CD4-positive, alpha-beta T cell treated with Interleukin-17A for 4 hours (primary cell): Measurements from ENCODE around the gene MICU1.
"Not testable (repeated sequence)": the region's sequence is repeated elsewhere in the genome, so short reads cannot be mapped to it uniquely, and the experiment has no call there.

ENCODE experiments used
- DNase-seq: peaks from one replicate; pipeline ENCODE4 v3.0.0-alpha.2; 2020; ENCODE audit warnings: mixed read lengths

Gene MICU1

DNA sequence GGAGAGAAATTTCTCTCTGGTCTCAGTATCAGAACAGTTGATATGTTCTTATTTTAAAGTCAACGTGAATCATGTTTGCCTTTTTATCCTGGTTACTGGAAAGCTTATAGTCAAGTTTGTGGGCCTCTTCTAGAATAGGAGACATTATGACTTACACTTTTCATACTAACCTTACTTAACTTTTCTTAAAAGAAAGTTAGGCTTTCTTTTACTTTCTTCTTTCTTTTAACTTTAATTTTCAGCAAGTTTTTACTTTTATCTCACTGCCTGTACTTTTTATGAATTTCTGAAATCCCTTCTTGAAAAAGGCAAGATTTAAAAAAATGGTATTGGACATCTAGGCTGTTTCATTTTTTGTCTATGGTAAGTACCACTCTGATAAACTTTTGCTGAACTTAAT, 195.9 kb downstream of the MICU1 start:
- no peak for DNase-seq

DNA sequence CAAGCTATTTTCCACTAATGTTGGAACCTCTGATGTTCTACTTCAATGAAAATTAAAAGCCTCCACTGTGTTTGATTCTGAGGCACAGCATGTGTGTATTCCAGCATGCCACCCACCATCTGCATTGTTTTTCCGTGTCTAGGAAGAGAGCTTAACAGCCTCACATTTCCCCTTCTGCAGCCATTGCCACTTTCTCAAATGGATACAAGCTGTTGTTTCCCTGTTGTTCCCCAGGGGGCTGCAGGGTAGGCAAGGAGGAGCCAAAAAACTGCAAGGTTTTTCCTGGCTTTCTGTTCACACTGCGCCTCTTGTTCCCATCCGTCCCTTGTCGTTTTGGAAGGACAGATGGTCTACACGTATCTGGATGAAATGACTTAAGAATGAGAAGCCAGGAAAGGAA, 198.9 kb downstream of the MICU1 start:
- no peak for DNase-seq

DNA sequence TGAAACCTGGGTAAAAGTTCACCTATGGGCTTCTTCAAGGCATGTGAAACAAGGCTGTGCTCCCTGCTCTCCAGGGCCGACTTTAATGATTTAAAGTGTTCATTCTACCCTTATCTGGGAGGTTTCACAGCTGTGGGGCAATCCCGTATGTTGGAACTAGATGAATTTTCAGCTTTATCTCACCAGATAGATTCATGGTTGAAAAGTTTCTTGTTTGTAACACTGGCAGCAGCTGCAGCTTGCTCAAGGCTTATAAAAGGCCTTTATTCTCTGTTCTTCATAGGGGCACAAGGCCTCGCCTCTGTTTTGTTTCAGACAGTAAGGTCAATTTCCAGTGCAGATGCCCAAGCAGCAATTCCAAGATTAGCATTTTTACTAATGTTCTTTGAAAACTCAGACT, 200.7 kb downstream of the MICU1 start:
- DNase-seq: no peak

DNA sequence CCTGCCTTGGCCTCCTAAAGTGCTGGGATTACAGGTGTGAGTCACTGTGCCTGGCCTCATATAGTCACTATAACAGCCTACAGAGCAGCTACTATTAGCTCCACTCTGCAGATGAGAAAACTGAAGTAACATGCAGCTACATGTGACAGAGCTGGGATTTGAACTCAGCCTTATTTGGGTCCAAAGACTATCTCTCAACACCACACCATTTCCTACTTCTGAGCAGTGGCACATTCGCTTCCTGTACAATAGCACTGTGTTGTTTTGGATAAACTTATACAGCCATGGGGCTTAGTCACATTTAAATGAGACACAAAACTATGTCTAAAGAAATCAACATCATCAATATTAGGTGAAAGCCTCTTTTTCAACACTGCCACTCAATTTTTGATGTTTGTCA, 201.3 kb downstream of the MICU1 start:
- DNase-seq: no peak

DNA sequence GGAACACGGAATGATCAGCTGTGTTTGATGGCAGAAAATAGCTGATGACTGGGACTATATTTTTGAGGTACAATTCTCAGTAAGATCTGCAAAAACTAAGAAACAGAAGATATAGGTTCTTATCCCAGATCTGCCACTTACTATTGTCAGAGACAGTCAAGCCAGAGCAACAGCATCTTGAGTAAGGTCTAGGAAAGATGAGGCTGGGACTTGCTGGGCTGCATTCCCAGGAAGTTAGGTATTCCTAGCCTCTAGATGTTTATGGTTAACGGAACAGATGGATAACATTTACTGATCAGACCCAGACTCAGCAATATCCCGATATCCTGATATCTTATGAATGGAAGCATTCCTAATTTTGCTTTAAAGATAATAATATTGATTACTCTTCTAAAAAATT, 202.5 kb downstream of the MICU1 start:
- no peak for DNase-seq

DNA sequence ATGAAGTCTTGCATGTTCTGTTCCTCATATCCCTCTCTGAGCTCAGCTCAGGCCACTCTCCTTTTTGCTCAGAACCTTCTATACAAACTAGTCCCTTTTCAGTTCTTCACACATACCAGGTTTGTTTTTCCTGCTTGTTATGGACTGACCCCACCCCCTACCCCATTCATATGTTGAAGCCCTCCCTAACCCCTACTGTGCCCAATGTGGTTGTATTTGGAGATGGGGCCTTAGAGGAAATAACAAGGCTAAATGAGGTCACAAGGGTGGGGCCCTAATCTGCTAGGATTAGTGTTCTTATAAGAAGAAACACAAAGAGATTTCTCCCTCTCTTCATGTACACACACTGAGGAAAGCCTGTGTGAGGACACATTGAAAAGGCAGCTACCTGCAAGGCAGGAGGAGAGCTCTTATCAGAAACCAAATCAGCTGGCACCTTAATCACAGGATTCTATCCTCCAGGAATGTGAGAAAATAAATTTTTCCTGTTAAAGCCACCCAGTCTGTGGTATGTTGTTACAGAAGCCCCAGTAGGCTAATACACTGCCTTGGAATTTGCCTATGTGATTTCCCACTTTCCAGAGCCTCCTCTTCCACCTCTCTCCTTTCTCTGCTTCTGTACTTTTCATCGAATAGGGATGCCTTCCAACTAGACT, 203.9 kb downstream of the MICU1 start:
- no peak for DNase-seq

DNA sequence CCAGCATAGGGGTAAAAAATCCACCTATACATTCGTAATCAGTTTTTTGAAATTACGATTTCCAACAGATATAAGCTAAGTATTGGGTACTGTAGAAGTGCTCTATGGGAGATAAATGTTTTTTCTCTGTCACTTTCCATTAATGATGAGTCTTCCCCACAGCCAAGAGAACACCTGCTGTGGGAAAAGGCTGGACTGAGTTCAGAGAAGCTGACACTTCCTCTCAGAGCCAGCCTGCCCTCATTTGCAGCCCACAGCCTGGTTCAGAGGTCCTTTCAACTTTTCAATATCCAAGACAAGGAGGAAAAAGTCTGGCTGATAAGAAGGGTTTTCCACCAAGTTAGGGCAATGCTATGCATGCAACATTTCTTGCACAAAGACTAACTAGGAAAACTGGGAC, 206.6 kb downstream of the MICU1 start:
- no peak for DNase-seq

DNA sequence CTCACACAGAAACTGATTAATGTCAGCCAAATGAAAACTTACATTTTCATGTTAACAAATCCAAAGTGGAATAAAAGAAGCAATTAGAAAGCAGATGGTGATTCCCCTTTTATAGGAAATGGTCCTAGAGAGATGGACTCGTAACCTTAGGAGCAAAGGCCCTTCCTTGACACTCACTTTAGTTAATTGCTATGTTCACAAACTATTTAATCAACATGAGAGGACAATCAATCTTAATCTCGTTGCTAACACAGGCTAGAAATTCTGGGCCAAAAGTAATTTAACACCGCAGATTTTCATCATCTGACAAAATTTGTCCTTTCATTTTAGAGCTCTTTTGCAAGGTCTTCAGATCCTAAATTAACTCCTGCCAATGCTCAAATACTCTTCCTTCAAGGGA, 207.2 kb downstream of the MICU1 start:
- DNase-seq: no peak

DNA sequence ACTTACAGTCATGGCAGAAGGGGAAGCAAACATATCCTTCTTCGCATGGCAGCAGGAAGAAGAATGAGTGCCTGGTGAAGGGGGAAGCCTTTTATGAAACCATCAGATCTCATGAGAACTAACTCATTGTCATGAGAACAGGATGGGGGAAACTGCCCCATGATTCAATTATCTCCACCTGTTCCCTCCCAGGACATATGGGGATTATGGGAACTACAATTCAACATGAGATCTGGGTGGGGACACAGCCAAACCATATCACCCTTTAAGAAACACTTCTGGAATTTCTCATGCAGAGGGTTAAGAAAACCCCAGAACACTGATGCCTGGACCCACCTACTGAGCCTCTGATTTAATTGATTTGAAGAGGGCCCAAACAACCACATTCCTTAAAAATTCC, 207.9 kb downstream of the MICU1 start:
- DNase-seq: no peak

DNA sequence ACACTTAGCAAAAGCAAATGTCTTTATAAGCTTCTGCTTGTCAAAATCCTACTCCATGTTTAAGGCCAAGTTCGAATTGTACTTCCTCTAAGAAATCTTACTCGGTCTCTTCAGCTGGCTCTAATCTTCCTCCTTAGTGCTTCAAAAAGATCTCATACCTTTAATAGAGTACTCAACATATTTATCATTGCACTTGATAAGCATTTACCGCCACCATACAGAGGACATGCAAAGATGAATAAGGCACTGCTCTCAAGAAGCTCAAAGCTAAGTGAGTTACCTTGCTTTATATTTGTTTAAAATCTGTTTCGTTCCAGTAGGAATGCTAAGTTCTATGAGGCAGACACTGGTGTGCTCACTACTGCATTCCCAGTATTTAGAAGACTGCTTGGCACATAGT, 209.2 kb downstream of the MICU1 start:
- DNase-seq: no peak

DNA sequence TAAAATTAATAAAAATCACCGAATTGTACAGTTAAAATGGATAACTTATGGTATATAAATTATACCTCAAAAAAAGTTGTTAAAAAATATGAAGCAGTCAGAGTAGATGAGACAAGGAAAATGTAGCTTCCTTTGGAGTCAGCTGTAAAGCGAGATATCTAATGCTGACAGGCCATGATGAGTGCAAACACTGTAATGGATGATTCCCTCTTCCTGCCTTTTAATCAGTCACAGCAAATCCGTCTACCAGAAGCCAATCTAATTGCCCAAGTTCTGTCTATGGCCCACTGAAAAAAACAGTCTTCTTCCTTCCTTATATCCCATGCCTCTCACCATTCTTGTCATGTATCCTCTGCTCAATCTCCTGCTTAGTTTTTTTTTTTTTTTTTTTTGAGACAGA, 211.2 kb downstream of the MICU1 start:
- no peak for DNase-seq

DNA sequence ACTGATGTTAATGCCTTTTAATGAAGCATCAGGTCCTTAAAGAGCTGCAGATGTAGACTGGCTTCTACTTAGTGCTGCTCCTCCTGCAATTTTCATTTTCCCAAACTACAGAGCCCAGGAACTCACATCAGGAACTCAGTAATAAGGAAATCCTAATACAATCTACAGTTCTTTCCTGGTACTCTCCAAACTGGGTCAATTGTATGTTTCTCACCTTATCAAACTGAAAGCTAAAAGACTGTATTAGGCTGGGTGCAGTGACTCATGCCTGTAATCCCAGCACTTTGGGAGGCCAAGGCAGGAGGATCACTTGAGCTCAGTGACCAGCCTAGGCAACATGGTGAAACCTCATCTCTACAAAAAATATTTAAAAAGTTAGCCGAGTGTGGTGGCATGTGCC, 216.7 kb downstream of the MICU1 start:
- DNase-seq: no peak

DNA sequence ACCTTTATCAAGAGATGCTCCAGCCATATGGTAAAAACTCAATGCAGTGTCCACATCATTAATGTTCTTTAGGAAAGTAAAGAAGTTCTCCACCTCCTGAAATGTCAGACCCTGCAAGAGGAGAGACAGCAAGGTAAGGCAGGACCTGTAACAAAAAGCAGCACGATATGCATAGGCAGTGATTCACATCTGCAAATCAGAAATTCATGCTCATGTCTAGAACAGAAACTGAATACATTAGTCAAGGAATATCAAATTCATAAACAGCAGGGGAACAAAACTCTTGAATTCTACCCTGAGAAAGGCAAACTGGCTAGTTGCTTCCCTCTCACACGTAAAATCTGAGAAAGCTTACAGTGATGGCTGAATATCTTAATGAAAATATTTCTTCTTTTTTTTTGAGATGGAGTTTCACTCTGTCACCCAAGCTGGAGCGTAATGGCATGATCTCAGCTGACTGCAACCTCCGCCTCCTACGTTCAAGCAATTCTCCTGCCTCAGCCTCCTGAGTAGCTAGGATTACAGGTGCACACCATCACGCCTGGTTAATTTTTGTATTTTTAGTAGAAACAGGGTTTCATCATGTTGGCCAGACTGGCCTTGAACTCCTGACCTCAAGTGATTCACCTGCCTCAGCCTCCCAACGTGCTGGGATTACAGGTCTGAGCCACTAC, 217.8 kb downstream of the MICU1 start:
- no peak for DNase-seq

DNA sequence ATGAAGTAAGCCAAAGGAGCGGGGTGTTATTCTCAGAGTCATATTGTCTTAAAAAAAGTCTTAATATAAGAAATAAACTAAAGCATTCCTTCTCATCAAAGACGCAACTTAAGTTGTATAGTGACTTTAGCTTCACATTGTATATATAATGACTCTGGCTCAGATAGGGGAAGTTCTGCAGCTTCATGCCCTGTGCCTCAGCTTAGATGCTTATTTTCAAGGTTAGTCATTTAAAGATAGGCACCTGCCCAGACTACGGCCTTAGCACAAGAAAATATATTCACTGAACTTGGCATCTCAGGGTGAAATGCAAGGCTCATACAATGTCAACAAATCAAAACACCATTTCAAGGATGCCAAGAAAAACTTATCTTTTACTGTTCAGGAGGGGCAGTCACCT, 218.4 kb downstream of the MICU1 start:
- no peak for DNase-seq

DNA sequence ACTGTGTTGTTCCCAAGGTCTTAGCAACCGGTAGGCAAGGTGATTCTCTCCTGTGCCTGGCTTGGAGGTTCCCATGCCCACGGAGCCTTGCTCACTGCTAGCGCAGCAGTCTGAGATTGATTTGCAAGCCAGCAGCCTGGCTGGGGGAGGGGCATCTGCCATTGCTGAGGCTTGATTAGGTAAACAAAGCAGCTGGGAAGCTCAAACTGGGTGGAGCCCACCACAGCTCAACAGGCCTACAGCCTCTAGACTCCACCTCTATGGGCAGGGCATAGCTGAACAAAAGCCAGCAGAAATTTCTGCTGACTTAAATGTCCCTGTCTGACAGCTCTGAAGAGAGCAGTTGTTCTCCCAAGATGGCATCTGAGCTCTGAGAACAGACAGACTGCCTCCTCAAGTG, 230.3 kb downstream of the MICU1 start:
- not testable (repeated sequence) for DNase-seq

DNA sequence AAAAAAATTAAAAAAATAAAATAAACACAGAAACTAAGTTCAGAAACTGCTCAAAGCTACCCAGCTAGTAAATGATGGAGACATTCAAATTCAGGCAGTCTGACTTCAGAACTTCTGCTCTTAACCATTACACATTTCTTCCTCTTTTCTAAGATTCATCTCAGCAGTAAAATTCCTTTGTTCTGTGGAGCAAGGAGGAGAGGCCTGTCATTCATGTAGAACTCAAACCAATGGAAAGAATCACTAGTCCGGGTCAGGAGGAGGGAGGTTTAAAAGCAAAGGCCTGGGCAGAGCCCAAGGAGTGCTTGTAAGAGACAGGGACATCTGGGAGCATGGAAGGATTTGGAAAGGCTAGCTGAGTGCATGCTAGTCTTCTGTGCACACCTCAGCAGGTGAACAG, 233.3 kb downstream of the MICU1 start:
- no peak for DNase-seq

DNA sequence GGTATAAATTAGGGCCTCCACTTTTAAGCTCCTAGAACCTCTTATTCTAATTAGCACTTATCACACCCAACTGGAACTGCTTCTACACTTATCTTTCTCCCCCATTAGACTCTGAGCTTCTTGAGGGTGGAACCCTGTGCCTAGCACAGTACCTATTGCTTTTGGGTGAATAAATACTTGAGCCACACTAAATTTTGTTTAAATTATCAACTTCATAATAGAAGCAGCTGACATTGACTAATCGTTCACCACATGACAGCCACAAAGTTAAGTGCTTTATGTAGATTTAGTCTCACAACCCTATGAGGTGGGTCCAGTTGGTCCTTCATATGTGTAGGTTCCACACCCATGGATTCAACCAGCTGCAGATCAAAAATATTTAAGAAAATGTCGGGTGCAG, 235.1 kb downstream of the MICU1 start:
- no peak for DNase-seq

DNA sequence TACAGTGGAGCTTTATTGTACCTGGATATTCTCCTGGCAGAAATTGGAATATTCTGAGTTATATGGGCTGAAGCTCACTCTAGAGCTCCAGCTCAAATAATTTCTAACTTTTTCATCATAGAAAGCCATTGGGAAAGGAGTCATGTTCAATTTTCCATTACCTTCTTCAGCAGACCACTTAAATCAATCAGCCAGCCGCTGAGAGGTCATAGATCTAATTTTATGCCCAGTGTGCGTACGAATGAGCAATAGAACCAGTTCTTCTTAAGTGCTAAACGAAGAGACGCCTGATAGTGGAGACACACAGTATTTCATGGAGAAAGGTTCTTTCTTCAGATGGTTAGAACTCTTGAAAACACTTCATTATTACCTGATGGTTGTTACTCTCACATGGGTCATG, 236.2 kb downstream of the MICU1 start:
- no peak for DNase-seq

DNA sequence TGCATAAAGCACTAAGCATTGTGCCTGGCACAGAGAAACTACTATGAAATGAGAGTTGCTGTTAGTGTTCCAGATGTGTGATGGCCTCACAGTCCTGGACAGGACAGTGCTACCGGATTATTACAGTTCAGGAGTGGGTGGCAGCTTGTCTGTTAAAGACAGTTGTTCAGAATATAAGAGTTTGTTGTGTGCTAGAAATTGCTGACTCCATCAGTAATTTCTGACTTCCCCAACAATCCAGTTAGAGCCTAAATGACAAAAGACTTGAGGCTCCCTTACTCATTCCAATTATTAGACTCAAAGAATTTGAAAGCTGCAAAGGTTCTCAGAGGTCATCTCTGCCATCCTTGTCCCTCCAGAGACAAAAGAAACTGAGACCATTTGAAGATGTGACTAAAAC, 236.9 kb downstream of the MICU1 start:
- DNase-seq: no peak

DNA sequence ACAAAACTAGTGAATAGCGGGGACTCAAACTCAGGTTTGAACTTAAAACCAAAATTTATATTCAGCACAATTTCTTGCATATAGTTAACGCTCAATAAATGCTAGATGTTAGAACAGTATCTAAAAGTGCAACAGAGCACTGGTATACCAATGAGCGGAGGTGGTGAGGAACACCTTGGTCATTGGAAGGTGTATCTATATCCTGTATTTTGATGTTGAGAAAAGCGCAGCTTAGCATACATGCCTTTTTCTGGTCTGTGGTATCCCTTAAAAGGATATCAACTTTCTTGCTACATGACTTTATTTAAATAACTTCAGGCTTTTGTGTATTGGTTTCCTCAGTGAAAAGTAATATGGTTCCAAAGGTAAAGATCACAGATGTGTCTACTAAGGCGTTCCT, 237.8 kb downstream of the MICU1 start:
- no peak for DNase-seq

DNA sequence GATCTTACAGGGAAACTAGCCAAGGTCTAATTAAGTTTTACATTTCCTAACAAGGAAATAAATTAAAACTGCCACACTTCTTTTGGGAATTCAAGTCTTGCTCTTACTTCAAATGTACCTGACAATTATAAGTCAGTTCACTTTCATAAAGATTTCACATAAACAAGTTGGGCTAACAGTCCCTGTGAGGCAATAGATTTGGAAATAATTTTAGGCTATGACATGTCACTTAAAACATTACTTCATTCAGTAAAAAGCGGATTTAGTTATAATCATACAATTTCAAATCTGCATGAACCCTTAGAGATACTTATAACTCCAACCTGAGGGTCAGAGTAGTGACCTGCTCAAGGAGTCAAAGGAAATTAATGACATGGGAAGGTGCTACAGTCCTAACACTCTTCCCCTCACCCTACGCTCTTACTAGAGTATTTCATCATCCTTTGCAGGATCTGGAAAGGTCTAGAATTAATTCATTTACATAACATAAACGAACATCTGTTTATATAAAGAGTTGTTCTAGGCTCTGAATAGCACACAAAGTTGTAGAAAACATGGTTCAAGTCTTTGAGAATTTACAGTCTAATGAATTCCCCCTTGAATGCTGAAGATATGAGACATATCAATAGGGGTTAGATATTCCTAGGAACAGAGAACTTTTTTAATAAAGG, 238.8 kb downstream of the MICU1 start:
- DNase-seq: no peak

DNA sequence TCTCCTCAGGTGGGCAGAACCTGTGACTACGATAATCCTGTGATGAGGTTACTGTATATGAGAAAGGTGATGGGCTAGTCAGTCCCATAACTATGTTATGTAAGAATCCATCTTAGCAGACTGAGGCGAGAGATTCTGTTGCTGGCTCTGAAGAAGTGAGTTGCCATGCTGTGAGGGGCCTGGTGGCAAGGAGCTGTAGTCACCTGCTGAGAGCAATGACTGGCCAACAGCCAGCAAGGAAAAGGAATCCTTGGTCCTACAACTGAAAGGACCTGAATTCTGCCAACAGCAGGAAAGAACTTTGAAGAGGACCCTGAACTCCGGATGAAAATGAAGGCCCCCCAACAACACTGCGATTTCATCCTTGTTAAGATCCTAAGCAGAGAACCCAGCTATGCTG, 240.2 kb downstream of the MICU1 start:
- no peak for DNase-seq

DNA sequence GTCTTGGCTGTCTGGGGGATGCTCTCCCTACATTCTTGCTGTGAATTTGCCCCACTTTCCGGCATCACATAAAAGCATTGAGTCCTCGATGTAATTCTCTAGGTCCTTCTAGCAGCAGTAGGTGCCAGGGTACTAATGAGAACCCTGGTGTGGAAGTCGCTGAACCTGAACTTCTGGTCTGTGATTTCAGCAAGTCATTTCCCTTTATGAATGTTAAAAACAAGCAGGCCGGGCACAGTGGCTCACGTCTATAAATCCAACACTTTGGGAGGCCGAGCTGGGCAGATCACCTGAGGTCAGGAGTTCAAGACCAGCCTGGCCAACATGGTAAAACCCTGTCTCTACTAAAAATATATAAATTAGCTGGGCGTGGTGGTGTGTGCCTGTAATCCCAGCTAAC, 240.9 kb downstream of the MICU1 start:
- DNase-seq: not testable (repeated sequence)

DNA sequence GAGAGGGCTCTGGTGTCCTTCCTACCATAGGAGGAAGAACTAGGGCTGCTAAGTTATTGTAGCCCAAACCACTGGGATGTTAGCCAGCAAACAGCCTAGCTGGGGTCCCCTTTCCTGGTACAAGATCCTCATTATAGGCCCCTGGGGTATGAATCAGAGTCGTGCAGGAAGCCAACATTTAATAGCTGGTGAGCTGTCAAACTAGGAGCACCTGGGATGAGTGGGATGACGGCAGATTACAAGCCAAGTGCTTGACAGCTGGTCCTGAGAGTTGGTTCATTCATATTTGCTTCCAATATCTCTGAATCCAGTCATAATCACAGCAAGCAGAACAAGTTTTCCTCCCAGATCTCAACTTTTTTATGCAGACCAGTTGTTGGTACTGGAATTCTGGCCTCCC, 246.1 kb downstream of the MICU1 start:
- no peak for DNase-seq

DNA sequence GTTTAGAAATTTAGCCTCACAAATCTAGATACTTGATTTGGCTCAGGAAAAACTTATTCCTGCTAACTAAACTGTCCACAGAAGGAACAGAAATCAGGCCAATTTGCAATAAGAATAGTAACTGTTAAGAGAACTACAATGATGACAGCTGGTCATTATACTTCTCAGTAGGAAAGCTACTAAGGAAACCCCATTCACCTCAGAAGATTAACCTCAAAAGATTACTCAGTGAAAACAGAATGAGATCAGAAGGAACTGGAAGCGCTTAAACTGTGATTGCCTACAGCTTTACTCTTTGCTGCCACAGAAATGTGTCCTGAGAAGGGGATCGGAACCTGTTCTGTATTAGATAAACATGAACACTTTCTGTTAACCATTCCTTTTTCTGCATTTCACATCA, 246.8 kb downstream of the MICU1 start:
- DNase-seq: no peak
